Mammary epithelial cell (primary cell): ENCODE measurements around the gene CST3.
"Not testable (repeated sequence)": the region's sequence is repeated elsewhere in the genome, so short reads cannot be mapped to it uniquely, and the experiment has no call there.

ENCODE experiments used
- CTCF ChIP-seq, 2 donors: IDR thresholded peaks in 1 of 2; conservative IDR thresholded peaks in 1 of 2; 2 replicates each; pipeline ENCODE4 v1.5.1; 2011 to 2012; ENCODE audit warnings: inconsistent platforms in 2 of 2, low read length in 2 of 2, mild to moderate bottlenecking in 2 of 2, control low read depth in 1 of 2, low read depth in 1 of 2; ENCODE audit not compliant: insufficient read depth in 1 of 2; ENCODE audit errors: extremely low read depth in 1 of 2
- EZH2 ChIP-seq: IDR thresholded peaks from 2 replicates; pipeline ENCODE4 v1.6.1; 2012; ENCODE audit warnings: low read length, inconsistent platforms, borderline replicate concordance

- TF ChIP-seq CTCF (conservative IDR thresholded peaks at IDR 0.05 in 1 of 2, IDR thresholded peaks at IDR 0.05 in 1 of 2; ENCODE audit: extremely low read depth in 1 of 2, insufficient read depth in 1 of 2, low read depth in 1 of 2, low read length in 2 of 2); EZH2: not testable (repeated sequence)
Measured at GRCh38 chr20:23664046-23664445, 26.3 kb upstream of the CST3 start.
